Hepatocyte (in vitro differentiated cells): ENCODE measurements around the gene PLXNA2. TPM values are rescaled to one million over a fixed set of nuclear protein-coding genes. Genes with fewer than 3 reads are reported as not detected.

Source experiments
- DNase-seq: peaks from one replicate; pipeline ENCODE4 v3.0.0-alpha.2; 2016; ENCODE audit warnings: low spot score
- H2AFZ ChIP-seq: fragments of 200-600 bp; sonication (generic); 2 replicates; pipeline ENCODE4 v1.6.0; 2016; ENCODE audit warnings: antibody characterized with exemption, mild to moderate bottlenecking
- H3K27ac ChIP-seq: fragments of 200-600 bp; sonication (generic); 2 replicates; pipeline ENCODE4 v1.5.1; 2016; ENCODE audit warnings: mild to moderate bottlenecking
- H3K27me3 ChIP-seq: fragments of 200-600 bp; sonication (generic); 2 replicates; pipeline ENCODE4 v1.6.1; 2016
- H3K36me3 ChIP-seq: fragments of 200-600 bp; sonication (generic); replicated peaks from 2 replicates; pipeline ENCODE4 v1.5.1; 2016; ENCODE audit warnings: low read depth; ENCODE audit not compliant: insufficient read depth
- H3K4me1 ChIP-seq: fragments of 200-600 bp; sonication (generic); 2 replicates; pipeline ENCODE4 v1.5.1; 2016; ENCODE audit warnings: mild to moderate bottlenecking, moderate library complexity; ENCODE audit not compliant: insufficient read depth
- H3K4me2 ChIP-seq: fragments of 200-600 bp; sonication (generic); 2 replicates; pipeline ENCODE4 v1.6.0; 2016
- H3K4me3 ChIP-seq: fragments of 200-600 bp; sonication (generic); 2 replicates; pipeline ENCODE4 v1.5.1; 2016; ENCODE audit warnings: mild to moderate bottlenecking
- H3K79me2 ChIP-seq: fragments of 200-600 bp; sonication (generic); 2 replicates; pipeline ENCODE4 v1.6.0; 2017; ENCODE audit warnings: mild to moderate bottlenecking
- H3K9me2 ChIP-seq: fragments of 200-600 bp; sonication (generic); replicated peaks from 2 replicates; pipeline ENCODE4 v1.6.0; 2017; ENCODE audit warnings: mild to moderate bottlenecking; ENCODE audit not compliant: insufficient read depth
- H3K9me3 ChIP-seq: fragments of 200-600 bp; sonication (generic); 2 replicates; pipeline ENCODE4 v1.5.1; 2016; ENCODE audit warnings: low read depth, mild to moderate bottlenecking
- H4K20me1 ChIP-seq: fragments of 200-600 bp; sonication (generic); 2 replicates; pipeline ENCODE4 v1.6.0; 2016; ENCODE audit warnings: mild to moderate bottlenecking; ENCODE audit not compliant: insufficient read depth, poor library complexity, severe bottlenecking
- EZH2 ChIP-seq: fragments of 200-600 bp; sonication (generic); IDR thresholded peaks from 2 replicates; pipeline ENCODE4 v1.6.1; 2016; ENCODE audit warnings: antibody characterized with exemption, mild to moderate bottlenecking, borderline replicate concordance
- EZH2phosphoT487 ChIP-seq: fragments of 200-600 bp; sonication (generic); IDR thresholded peaks from one replicate; pipeline ENCODE4 v1.6.1; 2018; ENCODE audit warnings: antibody characterized with exemption, mild to moderate bottlenecking, low read depth, moderate library complexity; ENCODE audit not compliant: unreplicated experiment, severe bottlenecking
- WGBS: methylation state at CpG from one replicate; pipeline ENCODE4 v1.1.6; 2016; ENCODE audit warnings: low lambda C conversion rate; ENCODE audit errors: missing lambda C conversion rate; 5-methylcytosine and 5-hydroxymethylcytosine counted together
- polyA plus RNA-seq: library from polyadenylated mRNA; unstranded; fragments of >200 nt; fragmentation: Nextera tagmentation; extraction: Ambion mirVana; gene quantifications from 2 replicates; pipeline ENCODE4 v1.2.1, GENCODE V29; 2016
- total RNA-seq: library from RNA; depleted of rRNA; stranded (reverse); fragments of >200 nt; gene quantifications from 2 replicates; pipeline ENCODE4 v1.2.3, GENCODE V29; 2014
- TF ChIP-seq, protein P1 (sequence below): fragments of 200-600 bp; sonication (generic); IDR thresholded peaks from 2 replicates; pipeline ENCODE4 v1.5.1; 2016; ENCODE audit warnings: antibody characterized with exemption, mild to moderate bottlenecking; ENCODE audit not compliant: poor library complexity

The PLXNA2 gene
- total and polyA plus RNA-seq, 2 experiments from 2014 or later: 9.8 to 13.1 TPM

DNA sequence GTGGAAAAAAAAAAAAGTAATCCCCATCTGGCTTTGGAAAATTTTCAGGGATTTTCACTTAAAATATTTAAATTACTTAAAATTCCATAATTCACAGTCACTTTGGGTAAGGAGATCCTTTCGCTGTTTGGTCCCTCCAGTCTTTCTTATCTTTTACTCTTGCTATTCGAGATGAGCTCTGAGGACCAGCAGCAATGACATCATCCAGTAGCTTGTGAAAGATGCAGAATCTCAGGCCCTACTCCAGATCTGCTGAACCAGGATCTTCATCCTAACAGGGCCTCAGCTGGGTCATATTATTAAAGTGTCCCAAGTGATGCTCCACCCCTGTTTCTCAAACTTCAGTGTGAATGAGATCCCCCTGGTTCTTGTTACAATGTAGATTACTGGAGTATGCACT, 46.9 kb upstream of the PLXNA2 start:
- H3K9me3 ChIP-seq: no peaks in the 10 kb centered on the region
- no peaks in the 10 kb centered on the region for H4K20me1 ChIP-seq
- H3K4me2 ChIP-seq: no peak overlapping the region
- 77% methylated on average over 2 of the region's 2 CpGs for WGBS
- DNase-seq: no peak
- H3K27ac ChIP-seq: no peak overlapping the region
- H3K27me3 ChIP-seq: no peaks in the 10 kb centered on the region
- H3K9me2 ChIP-seq: no peaks in the 10 kb centered on the region
- TF ChIP-seq EZH2phosphoT487 (no peak), EZH2 (no peak)
- TF ChIP-seq, protein P1, sequence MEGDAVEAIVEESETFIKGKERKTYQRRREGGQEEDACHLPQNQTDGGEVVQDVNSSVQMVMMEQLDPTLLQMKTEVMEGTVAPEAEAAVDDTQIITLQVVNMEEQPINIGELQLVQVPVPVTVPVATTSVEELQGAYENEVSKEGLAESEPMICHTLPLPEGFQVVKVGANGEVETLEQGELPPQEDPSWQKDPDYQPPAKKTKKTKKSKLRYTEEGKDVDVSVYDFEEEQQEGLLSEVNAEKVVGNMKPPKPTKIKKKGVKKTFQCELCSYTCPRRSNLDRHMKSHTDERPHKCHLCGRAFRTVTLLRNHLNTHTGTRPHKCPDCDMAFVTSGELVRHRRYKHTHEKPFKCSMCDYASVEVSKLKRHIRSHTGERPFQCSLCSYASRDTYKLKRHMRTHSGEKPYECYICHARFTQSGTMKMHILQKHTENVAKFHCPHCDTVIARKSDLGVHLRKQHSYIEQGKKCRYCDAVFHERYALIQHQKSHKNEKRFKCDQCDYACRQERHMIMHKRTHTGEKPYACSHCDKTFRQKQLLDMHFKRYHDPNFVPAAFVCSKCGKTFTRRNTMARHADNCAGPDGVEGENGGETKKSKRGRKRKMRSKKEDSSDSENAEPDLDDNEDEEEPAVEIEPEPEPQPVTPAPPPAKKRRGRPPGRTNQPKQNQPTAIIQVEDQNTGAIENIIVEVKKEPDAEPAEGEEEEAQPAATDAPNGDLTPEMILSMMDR: no peak
- H2AFZ ChIP-seq: no peak overlapping the region
- peaks cover 6% of the 10 kb centered on the region for H3K4me1 ChIP-seq
- H3K4me3 ChIP-seq: no peak overlapping the region
- H3K79me2 ChIP-seq: no peaks in the 10 kb centered on the region
- H3K36me3 ChIP-seq: no peaks in the 10 kb centered on the region

DNA sequence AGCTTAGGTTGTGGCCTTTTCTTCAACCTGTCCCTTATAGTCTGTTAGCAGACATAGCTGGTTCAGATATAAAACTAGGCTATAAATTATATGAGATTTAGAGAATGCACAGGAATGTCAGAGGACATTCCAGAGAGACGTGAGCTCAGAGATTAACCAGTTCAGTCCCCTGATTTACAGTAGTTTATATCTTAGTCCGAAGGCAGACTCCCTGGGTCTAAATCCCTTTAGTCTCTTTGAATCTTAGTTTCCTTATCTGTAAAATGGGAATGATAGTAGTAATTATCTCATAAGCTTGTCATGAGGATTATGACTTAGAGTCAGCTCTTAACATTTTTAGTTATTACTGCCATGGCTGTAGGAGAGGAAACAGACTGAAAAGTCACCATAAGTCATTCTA, 45.5 kb upstream of the PLXNA2 start:
- no peaks in the 10 kb centered on the region for H3K9me2 ChIP-seq
- H3K79me2 ChIP-seq: no peaks in the 10 kb centered on the region
- TF ChIP-seq, protein P1: no peak
- no peak for TF ChIP-seq EZH2phosphoT487
- TF ChIP-seq EZH2: no peak
- WGBS: 40% methylated on average over 2 of the region's 2 CpGs
- H3K4me1 ChIP-seq: peaks cover 6% of the 10 kb centered on the region
- no peaks in the 10 kb centered on the region for H3K27me3 ChIP-seq
- no peak overlapping the region for H3K4me2 ChIP-seq
- no peaks in the 10 kb centered on the region for H4K20me1 ChIP-seq
- no peaks in the 10 kb centered on the region for H3K36me3 ChIP-seq
- H3K27ac ChIP-seq: no peak overlapping the region
- no peak overlapping the region for H2AFZ ChIP-seq
- no peak overlapping the region for H3K4me3 ChIP-seq
- no peaks in the 10 kb centered on the region for H3K9me3 ChIP-seq
- DNase-seq: no peak

DNA sequence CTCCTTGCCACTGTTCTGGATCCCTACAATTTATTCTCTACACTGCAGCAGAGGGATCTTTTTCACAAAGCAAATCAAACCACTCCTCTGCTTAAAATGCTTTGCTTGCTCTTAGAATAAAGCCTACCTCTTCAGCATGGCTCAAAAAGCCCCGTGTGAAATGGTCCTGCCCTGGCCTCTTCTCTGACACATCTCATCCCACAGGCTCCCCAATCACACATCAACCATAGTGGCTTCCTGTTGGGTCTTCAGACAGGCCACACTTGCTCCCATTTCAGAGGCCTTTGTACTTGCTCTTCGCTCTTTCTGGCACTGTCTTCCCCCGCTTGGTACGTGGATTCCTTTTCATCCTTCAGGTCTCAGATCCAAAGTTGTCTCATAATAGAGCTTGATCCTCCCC, 44.3 kb upstream of the PLXNA2 start:
- Histone ChIP-seq H3K27me3 (no peaks in the 10 kb centered on the region), H3K4me1 (peaks cover 6% of the 10 kb centered on the region), H3K27ac (no peak overlapping the region), H3K36me3 (no peaks in the 10 kb centered on the region), H3K9me3 (no peaks in the 10 kb centered on the region), H4K20me1 (no peaks in the 10 kb centered on the region), H3K4me2 (no peak overlapping the region), H3K4me3 (no peak overlapping the region), H3K79me2 (no peaks in the 10 kb centered on the region), H3K9me2 (no peaks in the 10 kb centered on the region), H2AFZ (no peak overlapping the region)
- DNase-seq: no peak
- TF ChIP-seq EZH2phosphoT487 (no peak), EZH2 (no peak)
- TF ChIP-seq, protein P1: no peak
- WGBS: 95% methylated on average over 4 of the region's 4 CpGs
